Ascending aorta (tissue), 2 donors: ENCODE measurements around the gene ABCB8. TPM values are rescaled to one million over a fixed set of nuclear protein-coding genes. Genes with fewer than 3 reads are reported as not detected.
"Not testable (repeated sequence)": the region's sequence is repeated elsewhere in the genome, so short reads cannot be mapped to it uniquely, and the experiment has no call there.

Experiments used
- DNase-seq, 2 donors: peaks; one replicate each; pipeline ENCODE4 v3.0.0-alpha.2; 2019; ENCODE audit warnings: low spot score in 2 of 2
- H3K27ac ChIP-seq, 2 donors: fragments of 200-600 bp; sonication (generic); one replicate each; pipeline ENCODE4 v1.5.1; 2016 to 2017; ENCODE audit warnings: mild to moderate bottlenecking in 1 of 2
- H3K27me3 ChIP-seq: fragments of 200-600 bp; sonication (generic); one replicate; pipeline ENCODE4 v1.5.1; 2017
- H3K36me3 ChIP-seq, 2 donors: fragments of 200-600 bp; sonication (generic); one replicate each; pipeline ENCODE4 v1.5.1; 2016
- H3K4me1 ChIP-seq, 2 donors: fragments of 200-600 bp; sonication (generic); one replicate each; pipeline ENCODE4 v1.5.1; 2016 to 2017; ENCODE audit warnings: mild to moderate bottlenecking in 1 of 2
- H3K4me3 ChIP-seq, 2 donors: fragments of 200-600 bp; sonication (generic); one replicate each; pipeline ENCODE4 v1.5.1; 2016 to 2017; ENCODE audit warnings: mild to moderate bottlenecking in 1 of 2
- H3K9me3 ChIP-seq, 2 donors: fragments of 200-600 bp; sonication (generic); one replicate each; pipeline ENCODE4 v1.5.1; 2016
- intact Hi-C: fragments of 100-400 bp; cut with DNase I; formaldehyde crosslinking; loops from one replicate; pipeline ENCODE4 v1.15.1; 2023
- total RNA-seq: library from RNA; depleted of rRNA; stranded (reverse); fragments of >200 nt; gene quantifications from one replicate; pipeline ENCODE4 v1.1.0, GENCODE V29; 2016
- TF ChIP-seq, protein P1 (sequence below), 3 experiments: fragments of 200-600 bp in 2 of 3; fragments of 450-650 bp in 1 of 3; sonication (generic) in 2 of 3; IDR thresholded peaks; one replicate each; pipeline ENCODE4 v1.5.1; 2016 to 2019; ENCODE audit warnings: antibody characterized with exemption in 3 of 3, mild to moderate bottlenecking in 1 of 3, moderate library complexity in 1 of 3

ABCB8 gene
- total RNA-seq, 1 donor from 2014 or later: 50.8 TPM

DNA sequence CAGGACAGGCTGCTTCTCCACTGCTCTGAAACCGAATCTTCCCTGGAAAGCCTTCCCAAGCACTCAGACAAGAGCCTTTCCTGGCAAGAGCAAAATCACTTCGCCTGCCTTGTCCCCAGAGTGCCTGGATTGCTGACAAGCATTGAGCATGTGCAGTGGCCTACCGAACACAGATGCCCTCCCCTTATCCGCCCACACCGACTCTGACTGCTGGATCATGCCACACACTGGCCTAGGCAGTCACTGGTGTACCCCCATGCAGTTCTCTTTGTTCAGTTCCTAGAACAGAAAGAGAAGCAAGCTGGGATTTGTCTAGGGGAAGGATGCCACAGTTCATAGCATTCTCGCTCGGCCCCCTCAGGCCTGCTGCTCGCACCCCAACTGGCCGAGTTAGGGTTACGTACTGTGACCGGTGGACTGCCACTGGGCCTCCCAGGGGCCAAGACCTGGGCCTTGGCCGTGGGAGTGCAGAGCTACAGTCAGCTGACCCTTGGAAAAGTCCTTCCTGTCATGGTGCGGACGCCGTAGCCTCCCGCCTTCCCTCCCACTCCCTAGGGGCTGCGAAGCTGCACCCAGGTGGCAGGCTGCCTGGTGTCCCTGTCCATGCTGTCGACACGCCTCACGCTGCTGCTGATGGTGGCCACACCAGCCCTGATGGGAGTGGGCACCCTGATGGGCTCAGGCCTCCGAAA is 6.9 kb downstream of the ABCB8 start:
- Histone ChIP-seq H3K4me3 (no peak overlapping the region), H3K27me3 (no peaks in the 10 kb centered on the region), H3K27ac (no peak overlapping the region), H3K4me1 (peaks cover 6 to 9% of the 10 kb centered on the region in 2 donors), H3K36me3 (peaks cover 21 to 32% of the 10 kb centered on the region in 2 donors), H3K9me3 (no peaks in the 10 kb centered on the region)
- intact Hi-C loops: no loop called here
- no peak for DNase-seq
- TF ChIP-seq, protein P1, sequence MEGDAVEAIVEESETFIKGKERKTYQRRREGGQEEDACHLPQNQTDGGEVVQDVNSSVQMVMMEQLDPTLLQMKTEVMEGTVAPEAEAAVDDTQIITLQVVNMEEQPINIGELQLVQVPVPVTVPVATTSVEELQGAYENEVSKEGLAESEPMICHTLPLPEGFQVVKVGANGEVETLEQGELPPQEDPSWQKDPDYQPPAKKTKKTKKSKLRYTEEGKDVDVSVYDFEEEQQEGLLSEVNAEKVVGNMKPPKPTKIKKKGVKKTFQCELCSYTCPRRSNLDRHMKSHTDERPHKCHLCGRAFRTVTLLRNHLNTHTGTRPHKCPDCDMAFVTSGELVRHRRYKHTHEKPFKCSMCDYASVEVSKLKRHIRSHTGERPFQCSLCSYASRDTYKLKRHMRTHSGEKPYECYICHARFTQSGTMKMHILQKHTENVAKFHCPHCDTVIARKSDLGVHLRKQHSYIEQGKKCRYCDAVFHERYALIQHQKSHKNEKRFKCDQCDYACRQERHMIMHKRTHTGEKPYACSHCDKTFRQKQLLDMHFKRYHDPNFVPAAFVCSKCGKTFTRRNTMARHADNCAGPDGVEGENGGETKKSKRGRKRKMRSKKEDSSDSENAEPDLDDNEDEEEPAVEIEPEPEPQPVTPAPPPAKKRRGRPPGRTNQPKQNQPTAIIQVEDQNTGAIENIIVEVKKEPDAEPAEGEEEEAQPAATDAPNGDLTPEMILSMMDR (IDR thresholded peaks at IDR 0.05): no peak

DNA sequence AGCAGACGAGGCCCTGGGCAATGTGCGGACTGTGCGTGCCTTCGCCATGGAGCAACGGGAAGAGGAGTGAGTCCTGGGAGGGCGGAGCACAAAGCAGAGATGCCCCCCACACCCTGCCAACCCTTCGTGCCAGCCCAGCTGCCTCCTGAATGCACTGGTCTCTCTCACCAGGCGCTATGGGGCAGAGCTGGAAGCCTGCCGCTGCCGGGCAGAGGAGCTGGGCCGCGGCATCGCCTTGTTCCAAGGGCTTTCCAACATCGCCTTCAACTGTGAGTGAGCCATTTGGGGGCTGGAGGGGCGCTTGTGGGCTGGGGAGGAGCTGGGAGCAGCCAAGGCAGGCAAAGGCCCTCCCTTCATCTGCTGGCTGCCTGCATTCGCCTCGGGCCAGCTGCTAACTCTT is 7.7 kb downstream of the ABCB8 start:
- Histone ChIP-seq H3K4me3 (no peak overlapping the region), H3K36me3 (peaks cover 21 to 32% of the 10 kb centered on the region in 2 donors), H3K9me3 (no peaks in the 10 kb centered on the region), H3K27me3 (no peaks in the 10 kb centered on the region), H3K4me1 (peaks cover 6 to 9% of the 10 kb centered on the region in 2 donors), H3K27ac (no peak overlapping the region)
- TF ChIP-seq, protein P1 (IDR thresholded peaks at IDR 0.05): no peak
- intact Hi-C loops: no loop called here
- DNase-seq: no peak

DNA sequence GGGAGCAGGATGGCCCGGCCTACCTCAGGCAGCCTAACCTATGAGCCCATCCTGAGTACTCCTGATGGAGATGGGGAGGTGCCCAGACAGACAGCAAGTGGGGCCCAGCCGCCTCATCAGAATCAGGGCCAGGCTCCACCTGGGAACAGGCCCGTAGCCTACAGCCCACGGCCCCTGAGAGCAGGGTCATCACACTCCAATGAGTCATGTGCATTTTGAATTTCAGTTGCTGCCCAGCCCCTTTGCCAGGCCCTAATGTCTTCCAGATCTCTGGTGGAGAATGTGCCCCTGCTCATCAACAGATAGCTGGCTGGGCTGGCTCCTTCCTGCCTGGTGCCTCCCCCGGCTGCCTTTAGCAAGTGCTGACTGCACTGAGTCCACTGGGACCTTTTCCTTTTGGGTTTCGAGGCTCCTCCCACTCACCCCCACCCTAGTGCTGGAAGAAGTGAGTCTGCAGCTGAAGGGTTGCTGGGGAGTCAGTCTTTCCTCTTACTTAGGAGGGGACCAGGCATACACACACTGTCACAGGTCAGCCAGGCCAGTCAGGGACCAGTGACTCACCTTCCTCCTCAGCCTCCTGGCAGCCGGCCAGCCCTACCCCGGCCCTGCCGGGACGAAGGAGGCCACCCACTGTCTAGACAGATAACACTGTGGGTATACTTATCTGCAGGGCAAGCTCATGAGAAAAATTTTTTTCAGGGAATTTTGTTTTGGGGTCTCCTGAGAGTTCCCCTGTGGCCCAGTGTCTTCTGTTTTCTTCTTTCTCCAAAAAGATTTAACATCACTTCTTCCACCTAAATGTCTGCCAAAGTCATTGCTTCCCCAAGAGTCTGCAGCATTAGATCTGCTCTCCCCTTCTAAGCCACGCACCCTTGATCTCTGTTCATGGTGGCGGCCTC is 10.9 kb downstream of the ABCB8 start:
- Histone ChIP-seq H3K27ac (peak overlapping the region; percentile 52 to 62), H3K4me1 (peaks cover 6 to 9% of the 10 kb centered on the region in 2 donors), H3K9me3 (no peaks in the 10 kb centered on the region), H3K36me3 (peaks cover 27 to 40% of the 10 kb centered on the region in 2 donors), H3K27me3 (no peaks in the 10 kb centered on the region), H3K4me3 (no peak overlapping the region)
- peak; percentile 73 to 92 for DNase-seq
- intact Hi-C loops: loop anchor here (2.0 kb wide), 1 partner anchor 18 kb away; the partner anchor contains the start of gene CDK5
- TF ChIP-seq, protein P1 (IDR thresholded peaks at IDR 0.05): no peak

DNA sequence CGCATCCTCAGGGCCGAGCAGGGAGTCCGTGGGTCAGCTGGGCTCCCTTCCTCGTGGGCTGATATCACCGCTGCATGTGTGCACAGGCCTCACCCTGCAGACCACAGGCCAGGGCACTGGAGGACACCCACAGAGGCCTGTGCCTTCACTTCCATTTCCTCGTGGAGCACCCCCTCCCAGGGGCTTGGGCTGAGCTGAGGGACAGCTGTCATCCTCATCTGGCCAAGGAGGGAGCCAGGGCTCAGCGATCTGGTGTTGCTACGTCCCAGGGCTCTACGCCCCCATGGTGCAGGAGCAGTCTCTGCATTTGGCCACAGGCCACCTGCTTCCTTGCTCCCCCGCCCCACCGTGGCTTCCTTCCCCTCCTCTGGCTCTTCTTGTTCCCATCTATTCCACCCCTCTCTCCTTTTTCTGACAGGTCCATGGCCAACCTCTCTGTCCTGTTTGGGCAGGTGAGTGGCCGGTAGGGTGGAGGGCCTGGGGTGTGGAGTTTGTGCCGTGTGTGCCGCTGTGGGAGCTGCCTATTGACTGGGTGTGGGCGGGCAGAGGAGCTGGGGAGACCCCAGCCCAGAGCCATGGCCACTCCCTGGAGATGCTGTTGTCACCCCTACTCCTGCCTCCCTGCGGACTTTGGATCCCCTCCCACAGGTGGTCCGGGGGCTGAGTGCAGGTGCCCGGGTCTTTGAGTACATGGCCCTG is 11.7 kb downstream of the ABCB8 start:
- Histone ChIP-seq H3K4me3 (no peak overlapping the region), H3K27me3 (no peaks in the 10 kb centered on the region), H3K36me3 (peaks cover 20 to 32% of the 10 kb centered on the region in 2 donors), H3K4me1 (peaks cover 6 to 9% of the 10 kb centered on the region in 2 donors), H3K27ac (peak overlapping the region; percentile 52 to 62), H3K9me3 (no peaks in the 10 kb centered on the region)
- intact Hi-C loops: loop anchor here (2.0 kb wide), 1 partner anchor 17 kb away; the partner anchor contains the start of gene CDK5
- TF ChIP-seq, protein P1 (IDR thresholded peaks at IDR 0.05): no peak
- no peak for DNase-seq

DNA sequence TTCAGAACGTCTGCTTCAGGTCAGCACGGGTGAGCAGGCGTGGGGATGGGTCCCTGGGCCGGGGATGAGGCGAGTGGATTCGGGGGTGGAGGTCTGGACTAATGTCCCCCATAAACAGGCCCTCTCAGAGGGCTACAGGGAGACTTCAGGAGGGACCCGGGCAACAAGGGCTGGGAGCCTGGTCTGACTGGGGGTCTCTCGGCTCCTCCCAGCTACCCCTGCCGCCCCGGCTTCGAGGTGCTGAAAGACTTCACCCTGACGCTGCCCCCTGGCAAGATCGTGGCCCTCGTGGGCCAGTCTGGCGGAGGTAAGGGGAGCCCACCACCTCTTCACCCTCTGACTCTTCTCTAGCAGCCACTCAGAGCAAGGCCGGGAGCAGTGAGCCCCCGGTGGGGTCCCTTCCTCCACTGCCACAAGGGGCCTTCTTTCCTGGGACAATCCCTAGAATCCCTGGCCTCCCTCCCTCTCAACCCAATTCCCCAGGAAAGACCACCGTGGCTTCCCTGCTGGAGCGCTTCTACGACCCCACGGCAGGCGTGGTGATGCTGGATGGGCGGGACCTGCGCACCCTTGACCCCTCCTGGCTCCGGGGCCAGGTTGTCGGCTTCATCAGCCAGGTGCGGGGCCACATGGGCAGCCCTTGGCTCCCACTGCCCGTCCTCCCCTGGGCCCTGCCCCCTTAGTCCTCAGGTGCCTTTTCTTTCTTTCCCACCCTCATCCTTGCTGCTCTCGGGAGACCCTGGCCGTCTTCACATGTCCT is 12.5 kb downstream of the ABCB8 start:
- Histone ChIP-seq H3K36me3 (peaks cover 16 to 29% of the 10 kb centered on the region in 2 donors), H3K9me3 (no peaks in the 10 kb centered on the region), H3K27me3 (no peaks in the 10 kb centered on the region), H3K27ac (no peak overlapping the region), H3K4me1 (peaks cover 6 to 9% of the 10 kb centered on the region in 2 donors), H3K4me3 (no peak overlapping the region)
- intact Hi-C loops: no loop called here
- no peak for DNase-seq
- TF ChIP-seq, protein P1 (IDR thresholded peaks at IDR 0.05): no peak

DNA sequence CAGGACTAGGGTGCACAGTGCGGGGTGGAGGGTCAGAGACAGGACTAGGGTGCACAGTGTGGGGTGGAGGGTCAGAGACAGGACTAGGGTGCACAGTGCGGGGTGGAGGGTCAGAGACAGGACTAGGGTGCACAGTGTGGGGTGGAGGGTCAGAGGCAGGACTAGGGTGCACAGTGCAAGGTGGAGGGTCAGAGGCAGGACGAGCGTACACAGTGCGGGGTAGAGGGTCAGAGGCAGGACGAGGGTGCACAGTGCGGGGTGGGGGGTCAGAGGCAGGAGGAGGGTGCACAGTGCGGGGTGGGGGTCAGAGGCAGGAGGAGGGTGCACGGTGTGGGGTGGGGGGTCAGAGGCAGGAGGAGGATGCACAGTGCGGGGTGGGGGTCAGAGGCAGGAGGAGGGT is 15.2 kb downstream of the ABCB8 start:
- H3K27me3 ChIP-seq, H3K9me3 ChIP-seq, H3K4me3 ChIP-seq, H3K4me1 ChIP-seq, DNase-seq, intact Hi-C loops, H3K27ac ChIP-seq: not testable (repeated sequence)
- H3K36me3 ChIP-seq: peaks cover 6 to 14% of the 10 kb centered on the region in 2 donors
